ENCODE measurements around the gene STAMBPL1. TPM values are rescaled to one million over a fixed set of nuclear protein-coding genes. Genes with fewer than 3 reads are reported as not detected.
A peak's percentile ranks its signal among the peaks of the same experiment; 100 is the strongest.

The STAMBPL1 gene
- total RNA-seq, 1 experiment from 2014 or later = 38.7 TPM

DNA sequence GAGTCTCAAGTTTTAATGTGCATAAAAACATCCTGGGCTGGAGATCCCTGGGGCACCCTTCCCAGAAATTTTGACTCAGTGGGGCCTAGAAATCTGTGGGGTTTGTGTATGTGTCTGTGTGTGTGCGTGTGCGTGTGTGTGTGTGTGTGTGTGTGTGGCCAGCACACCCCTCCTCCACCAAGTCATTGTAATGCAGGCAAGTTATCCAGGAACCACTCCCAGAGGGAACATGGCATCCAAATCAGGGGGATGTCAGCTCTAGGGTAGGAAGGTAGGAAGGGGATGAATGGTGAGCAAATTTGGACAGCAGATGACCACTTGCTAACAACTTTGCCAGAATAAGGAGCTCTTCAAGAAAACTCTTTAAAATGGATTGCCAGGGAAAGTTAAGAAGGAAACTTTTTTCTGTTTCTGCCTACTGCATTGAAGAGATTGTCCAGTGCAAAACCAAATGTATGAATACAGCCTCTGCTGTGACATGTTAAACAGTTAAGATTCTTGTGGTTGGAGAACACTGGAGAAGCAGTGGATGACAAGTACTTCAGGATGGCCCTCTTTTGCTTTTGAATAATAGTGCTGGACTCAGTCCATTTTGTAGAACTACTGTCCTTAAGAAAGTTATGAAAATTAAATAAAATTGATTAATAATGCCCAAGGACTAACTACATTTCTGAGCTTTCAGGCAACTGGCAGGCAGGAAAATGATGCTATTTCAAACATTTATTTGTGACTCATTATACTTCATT lies 12.3 kb downstream of the STAMBPL1 start:
- DNase-seq (ENCODE audit: low read depth) = peak; percentile 61

DNA sequence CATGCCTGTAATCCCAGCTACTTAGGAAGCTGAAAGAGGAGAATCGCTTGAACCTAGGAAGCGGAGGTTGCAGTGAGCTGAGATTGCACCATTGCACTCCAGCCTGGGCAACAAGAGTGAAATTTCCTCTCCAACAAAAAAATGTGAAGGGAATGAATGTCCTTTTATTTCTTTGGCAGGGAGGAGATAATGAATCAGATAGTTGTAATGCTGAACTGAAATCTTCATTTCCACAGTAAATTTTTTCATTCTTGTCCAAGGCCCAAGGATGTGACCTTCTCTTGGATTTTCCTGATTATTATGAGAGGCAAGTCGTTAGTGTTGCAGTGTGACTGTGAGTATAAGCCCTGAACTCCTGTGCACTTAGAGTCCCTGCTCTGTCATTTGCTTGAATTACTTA lies 13.6 kb downstream of the STAMBPL1 start:
- peak; percentile 13 for DNase-seq (ENCODE audit: low read depth)

DNA sequence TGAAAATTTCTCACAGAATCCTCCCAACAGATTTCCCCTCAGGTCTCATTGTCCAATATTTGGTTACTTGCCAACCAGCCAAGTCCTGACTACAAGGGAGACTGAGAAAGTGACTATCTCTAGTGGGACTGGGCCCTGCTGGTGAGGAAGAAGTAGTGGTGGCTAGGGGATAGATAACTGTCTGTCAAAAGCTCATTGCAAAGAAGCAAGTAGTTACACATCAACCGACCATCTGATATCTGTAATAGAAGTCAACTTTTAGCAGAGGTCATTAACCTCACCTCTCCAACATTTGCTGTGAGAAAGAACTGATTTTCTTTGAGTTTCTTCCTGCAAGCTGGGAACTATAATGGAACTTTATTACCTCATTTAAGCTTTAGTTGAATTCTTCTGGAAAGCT lies 15.2 kb downstream of the STAMBPL1 start:
- peak; percentile 35 for DNase-seq (ENCODE audit: low read depth)

DNA sequence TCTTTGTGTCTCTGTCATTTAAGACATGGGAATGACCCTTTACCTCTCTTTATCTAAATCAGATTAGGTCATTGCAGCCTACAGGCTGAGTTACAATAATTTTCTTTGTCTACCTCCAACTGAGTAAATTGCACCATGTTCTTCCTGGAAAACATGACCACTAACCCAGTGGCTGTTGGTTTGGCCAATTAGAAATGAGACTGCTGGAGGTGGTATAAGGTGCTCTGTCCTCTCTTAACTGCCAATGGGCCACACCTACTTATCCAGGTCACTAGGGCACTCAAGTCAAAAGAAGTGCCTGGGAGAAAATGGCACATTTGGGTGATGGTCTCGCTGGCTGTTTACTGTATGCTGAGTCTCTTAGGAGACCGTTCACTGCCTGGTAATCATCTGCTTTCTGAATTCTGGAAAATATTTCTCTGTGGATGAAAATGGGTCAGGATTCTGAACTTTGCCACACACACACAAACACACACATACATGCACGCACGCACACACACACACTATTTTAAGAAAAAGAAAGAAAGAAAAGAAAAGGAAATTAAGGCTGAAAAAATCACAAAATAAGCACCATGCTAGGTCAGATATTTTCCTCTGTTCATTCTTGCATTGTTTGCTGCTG lies 16.4 kb downstream of the STAMBPL1 start:
- DNase-seq (ENCODE audit: low read depth) = peak; percentile 16

DNA sequence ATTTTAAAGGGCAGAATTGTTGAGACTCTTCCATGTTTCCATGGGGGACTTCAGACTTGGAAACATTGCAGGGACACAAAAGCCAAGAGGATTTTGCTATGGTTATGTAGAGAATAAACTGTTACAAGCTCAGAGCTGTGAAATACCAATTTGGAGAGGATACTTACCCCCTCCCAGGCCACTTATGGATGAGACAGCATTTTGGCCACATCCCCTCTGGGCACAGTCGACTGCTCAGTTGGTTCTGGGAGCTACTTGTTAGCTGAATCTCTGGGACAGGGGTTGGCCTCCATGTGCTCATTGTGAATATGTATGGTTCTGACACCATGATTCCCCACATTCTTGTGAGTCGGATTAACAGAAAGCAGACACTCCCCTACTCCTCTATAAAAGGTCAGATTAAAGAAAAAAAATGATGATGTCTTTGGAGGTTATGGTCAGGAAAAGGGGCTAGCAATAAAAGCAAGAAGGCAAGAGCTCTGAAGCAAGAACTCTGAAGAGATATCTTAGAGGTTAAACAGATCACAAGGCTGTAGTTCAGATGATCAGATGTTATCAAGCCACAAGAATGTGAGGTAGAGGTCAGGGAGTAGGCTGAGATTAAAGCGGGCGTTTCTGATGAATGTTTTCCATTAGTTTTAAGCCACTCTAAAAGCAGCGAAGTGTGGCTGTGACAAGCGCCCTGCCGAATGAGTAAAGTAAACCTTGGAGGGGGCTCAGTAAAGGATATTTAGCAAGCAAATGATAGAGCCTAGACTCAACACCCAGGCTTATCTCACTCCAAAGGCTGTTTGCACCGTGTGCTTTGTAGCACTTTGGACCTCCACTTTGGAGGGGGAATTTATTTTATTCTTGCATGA lies 17.2 kb downstream of the STAMBPL1 start:
- peak; percentile 81 for DNase-seq (ENCODE audit: low read depth)

DNA sequence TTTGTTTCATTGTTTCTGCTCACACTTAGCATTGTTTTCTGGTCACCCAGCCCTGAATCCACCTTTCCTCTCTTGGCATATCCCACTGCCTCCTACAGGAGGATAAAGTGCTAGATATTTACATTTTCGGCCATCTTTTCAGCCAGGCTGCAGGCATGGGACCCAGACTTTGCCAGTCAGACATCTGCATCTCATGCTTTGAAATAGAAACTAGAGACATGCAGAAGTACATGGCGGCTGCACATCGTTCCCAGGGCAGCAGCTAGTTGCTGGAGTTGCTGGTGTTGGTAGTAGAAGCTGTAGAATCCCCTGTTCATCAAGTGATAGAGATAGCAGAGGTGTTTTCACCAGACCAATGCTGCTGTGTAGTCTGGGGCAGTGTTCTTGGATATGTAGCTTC lies 18.7 kb downstream of the STAMBPL1 start:
- DNase-seq (ENCODE audit: low read depth) = peak; percentile 11

DNA sequence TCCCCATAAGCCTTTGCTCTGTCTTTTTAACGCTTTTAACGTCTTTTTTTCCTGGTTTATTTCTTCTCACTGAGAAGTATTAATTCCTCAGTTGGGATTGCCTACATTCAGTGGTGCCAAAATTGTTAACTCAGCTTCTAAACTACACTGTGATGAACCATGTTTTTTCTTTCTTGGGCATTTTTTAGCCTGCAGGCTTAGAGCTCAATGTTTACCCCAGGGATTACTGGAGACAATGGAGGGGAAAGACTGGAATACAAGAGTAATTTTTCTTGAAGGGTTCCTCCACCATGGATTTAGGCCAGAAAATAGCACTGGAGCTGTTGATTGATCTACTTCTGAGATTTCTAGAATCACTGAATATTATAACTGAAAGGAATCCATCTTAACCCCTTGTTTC lies 19.8 kb downstream of the STAMBPL1 start:
- DNase-seq (ENCODE audit: low read depth) = no peak

DNA sequence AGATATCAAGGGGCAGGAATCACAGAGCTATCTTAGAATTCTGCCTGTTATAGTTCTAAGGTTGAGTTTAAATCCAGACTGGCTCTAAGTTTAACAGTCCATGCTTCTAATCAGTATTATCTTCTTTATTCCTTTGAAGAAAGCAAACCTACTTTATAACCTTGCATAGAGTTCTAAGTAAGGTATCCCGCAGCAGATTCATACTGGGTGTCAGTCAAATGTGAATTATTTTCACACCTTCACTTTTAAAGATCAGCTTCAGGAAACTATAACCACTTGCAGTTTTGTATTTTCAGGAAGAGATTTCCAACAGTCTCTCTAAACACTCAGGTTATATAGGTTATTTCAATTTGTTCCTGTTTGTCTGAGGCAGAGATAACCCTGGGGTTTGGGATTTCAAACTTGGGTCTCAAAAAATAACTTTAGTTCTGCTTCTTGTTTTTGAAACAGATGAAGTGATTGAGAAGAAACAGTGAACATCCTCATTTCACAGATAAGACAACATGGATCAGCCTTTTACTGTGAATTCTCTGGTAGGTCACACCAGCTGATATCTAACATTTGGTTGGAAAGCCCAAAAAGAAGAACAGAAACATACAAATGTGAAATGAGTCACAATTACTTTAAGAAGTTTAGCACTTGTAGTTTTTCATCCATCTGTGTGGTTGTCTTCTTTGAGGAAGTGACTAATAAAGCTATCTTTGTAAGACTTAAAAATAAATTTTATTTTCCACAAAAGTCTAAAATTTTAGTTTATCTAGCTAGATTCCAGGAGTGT lies 21.4 kb downstream of the STAMBPL1 start:
- peak; percentile 44 for DNase-seq (ENCODE audit: low read depth)

DNA sequence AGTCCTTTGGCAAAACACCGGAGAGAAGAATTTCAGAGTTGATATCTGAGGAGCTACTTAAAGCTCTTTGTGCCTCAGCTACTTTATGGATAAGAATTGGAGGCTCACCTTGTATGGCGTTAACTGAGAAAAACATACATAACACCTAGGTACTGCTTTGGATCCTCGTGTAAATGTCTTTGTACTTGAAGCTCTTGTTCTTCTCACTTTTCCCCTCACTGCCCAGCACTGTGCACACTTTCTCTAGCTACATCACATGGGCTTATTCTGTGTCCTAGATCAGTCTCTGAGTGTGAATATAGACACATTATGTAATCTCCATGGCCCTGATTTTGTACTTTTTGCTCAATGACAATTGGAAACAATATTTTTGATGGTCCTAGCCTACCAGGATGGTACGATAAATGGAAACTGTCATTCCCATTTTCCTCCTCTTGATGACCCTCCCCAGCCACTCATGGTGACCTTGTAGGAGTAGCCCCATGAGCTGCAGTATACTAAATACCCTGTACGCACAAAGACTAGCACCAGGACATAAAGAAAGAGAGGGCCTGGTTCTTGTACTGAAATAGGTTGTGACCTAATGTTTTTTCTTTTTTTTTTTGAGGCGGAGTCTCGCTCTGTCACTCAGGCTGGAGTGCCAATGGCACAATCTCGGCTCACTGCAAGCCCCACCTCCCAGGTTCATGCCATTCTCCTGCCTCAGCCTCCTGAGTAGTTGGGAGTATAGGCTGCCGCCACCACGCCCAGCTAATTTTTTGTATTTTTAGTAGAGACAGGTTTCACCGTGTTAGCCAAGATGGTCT lies 22.1 kb downstream of the STAMBPL1 start:
- DNase-seq (ENCODE audit: low read depth) = no peak

DNA sequence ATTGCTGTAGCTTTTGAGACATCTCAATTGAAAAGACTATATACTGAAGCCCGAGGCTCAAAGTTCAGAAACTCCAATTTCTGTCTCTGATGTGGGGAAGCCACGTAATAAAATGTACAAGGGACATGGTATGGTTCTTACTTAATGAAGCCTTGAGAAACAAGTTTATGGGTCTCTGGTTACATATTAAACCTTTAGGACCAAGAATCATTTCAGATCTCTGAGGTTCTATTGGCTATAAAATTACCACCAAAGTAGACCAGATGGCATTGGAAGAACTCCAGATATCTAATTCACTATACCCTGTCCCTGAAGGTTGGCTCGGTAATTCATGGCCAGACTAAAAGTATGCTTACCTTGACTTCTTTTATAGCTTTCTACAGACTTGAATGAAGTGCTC lies 23.7 kb downstream of the STAMBPL1 start:
- no peak for DNase-seq (ENCODE audit: low read depth)

DNA sequence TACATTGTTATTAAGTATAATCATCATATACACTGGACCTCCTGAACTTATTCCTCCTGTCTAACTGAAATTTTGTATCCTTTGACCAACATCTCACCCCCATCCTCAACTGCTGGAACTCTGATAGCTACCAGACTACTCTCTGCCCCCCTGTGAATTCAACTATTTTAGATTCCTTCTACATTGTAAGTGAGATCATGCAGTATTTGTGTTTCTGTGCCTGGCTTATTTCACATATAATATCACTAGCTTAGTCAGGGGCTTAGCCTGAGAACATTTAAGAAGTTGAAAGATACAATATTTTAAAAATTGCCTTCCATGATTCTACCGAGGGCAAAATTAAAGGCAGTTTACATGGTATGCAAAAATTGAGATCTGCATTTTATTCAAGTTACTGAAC lies 26.9 kb downstream of the STAMBPL1 start:
- DNase-seq (ENCODE audit: low read depth) = no peak

DNA sequence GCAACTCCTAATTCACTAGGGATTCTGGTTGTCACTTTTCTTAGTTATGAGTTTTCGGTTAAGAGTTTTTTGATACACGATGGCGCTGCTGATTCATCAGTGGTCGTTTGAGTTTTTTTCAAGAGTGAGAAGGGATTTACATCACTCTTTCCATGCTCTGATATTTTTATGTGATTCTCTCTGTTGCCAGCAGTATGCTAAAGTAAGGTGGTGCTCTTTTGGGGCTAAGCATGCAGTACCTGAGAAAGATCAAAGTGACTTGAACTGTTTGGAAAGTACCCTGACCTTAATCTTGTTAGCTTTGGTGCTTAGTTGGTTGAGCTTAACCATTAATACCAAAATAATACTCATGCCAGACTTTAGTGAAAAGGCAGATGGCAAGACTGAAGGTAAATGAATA lies 28.1 kb downstream of the STAMBPL1 start:
- no peak for DNase-seq (ENCODE audit: low read depth)

DNA sequence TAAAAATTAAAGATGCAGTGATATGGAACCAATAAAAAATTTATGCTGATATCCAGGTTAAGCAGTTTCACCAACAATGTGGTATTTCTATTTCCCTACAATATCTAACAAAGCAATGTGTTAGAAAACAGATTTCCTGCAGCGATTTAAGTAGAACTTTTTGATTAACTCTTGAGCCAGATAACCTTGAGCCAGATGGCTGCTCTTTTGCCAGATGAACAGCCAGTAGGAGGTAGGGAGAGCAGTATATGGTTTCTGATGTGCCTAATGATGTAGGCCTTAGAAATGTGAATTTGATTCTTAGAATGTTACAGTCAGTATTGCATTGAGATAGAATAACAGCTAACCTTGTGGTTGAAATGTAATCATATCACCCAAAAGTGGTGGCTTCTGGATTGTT lies 31.1 kb downstream of the STAMBPL1 start:
- DNase-seq (ENCODE audit: low read depth) = no peak

DNA sequence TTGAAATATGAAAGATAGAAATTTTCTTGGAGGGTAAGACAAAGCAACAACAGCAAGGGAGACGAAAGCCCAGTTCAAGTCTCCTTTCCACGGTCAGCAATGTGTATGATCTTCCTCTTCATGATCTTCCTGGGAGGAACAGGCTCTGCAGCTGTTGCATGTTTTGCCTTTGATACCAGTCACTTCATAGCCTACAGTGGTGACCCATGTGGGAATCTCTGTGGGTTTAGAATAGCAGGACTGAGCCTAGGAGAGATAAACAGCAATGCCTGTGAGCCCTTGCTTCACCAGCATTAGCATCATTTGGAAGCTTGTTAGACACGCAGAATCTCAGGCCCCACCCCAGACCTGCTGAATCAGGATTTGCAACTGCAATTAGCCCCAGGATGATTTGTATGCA lies 31.8 kb downstream of the STAMBPL1 start:
- DNase-seq (ENCODE audit: low read depth) = no peak

DNA sequence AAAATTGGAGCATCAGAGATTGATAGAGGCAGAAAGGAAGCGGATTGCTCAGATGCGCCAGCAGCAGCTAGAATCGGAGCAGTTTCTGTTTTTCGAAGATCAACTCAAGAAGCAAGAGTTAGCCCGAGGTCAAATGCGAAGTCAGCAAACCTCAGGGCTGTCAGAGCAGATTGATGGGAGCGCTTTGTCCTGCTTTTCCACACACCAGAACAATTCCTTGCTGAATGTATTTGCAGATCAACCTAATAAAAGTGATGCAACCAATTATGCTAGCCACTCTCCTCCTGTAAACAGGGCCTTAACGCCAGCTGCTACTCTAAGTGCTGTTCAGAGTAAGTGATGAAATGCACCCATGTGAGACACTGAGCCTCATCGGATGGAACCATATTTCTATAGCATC lies 33.1 kb downstream of the STAMBPL1 start:
- DNase-seq (ENCODE audit: low read depth) = no peak

DNA sequence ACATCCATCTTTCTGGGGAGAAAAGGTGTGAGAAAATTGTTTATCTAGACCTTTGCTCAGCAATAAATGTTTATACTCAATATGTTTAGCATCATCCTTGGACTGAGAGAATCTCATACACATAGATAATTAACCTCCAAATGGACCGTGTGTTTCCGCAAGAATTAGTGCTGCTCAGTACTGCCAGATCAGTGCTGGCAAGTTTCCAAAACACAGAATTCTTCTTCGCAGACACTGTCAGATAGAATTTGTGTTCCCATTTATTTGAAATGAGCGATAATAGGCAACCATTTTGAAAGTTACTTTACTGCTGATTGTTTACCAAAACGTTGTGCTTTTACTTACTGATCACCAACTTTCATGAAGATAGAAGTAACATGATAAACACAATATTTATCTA lies 33.7 kb downstream of the STAMBPL1 start:
- no peak for DNase-seq (ENCODE audit: low read depth)

DNA sequence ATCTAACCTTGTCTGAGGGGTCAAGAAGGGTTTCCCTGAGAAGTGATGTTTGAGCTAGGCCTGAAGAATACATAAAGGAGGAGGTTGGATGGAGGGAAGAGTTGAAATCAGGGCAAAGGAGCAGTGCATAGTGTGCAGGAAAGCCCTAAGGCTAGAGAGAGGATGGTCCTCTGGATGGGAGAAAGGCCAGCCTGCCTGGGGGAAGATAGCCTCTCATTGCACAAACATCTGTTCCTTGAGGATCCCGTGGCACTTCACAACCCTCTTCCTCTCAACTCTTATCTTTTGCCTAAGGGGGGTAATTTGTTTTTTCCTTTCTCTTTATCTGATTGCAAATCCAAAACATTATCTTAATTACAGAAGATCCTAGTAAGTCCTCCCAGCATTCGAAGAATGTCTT lies 35.7 kb downstream of the STAMBPL1 start:
- peak; percentile 78 for DNase-seq (ENCODE audit: low read depth)

DNA sequence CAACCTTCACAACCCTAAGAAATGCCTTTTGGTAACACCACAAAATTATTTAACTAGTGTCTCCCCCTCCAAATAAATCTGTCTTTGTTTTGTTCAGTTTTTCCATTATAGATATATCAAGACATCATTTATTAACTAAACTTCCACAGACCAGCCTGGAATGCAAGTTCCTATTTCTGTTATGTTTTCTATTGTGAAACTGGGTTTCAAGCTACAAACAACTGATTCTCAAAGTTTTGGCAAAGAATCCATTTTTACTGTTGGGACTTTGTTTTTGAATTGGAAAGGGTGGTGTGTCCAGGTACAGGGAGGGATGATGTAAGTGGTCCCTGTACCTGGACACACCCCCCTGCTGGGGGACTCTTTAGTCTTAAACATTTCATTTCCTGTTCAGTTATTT lies 36.2 kb downstream of the STAMBPL1 start:
- DNase-seq (ENCODE audit: low read depth) = no peak

DNA sequence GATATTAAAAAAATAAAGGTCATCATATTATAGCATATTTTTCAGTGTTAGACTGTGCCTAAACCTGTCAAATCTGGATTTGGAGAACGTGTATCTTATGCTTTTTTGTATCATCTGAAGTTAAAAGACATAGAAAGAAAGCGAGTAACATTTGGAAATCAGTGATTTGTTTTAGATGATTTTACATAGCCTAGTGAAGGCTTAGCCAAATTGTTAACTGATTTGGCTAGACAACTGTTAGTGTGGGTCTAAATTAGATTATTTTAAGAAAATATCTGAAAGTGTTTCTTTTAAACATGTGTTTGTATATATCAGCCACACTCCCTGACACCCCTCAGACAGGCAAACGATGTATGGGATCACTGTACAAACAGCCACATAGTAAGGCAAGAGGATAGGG lies 36.9 kb downstream of the STAMBPL1 start:
- no peak for DNase-seq (ENCODE audit: low read depth)

DNA sequence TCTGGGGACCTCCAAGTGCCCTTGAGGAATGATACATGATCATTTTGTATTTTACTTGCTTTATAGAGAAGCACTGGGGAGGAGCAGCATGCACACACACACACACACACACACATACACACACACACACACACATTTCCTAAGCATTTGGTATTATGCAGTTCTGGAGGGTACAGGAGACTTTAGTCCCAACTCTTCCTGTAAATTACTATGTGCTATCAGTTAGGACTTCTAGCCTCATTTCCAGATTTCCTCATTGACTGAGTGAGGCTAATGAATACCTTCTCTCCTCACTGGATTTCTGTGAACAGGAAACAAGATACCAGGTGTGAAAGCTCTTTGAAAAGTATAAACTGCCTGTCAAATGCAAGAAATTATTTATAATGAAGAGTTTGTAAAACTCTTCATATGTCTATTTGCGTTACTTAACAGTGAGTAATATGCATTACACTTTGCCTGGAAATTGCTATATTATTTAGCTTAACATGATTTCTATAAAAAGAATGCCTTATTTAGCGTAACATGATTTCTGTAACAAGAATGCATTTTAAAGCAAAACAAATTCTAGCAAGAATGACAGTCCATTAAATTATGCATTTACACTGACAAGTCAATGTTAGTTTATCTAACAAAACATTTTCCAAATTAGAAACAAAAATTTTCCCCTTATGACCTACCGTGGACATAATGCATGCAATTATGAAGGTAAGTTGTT lies 38.3 kb downstream of the STAMBPL1 start:
- no peak for DNase-seq (ENCODE audit: low read depth)
